Natural killer cell (primary cell): ENCODE results near the gene SEMA4B. TPM values are rescaled to one million over a fixed set of nuclear protein-coding genes. Genes with fewer than 3 reads are reported as not detected.
"Not testable (repeated sequence)": the region's sequence is repeated elsewhere in the genome, so short reads cannot be mapped to it uniquely, and the experiment has no call there.

ENCODE experiments used
- ATAC-seq, 3 donors: fragments of 150-1000 bp in 2 of 3; fragments of 200-7000 bp in 1 of 3; cut with Tn5 transposase; 1 replicate in 1 of 3; 2 replicates in 2 of 3; pipeline ENCODE4 v1.10.0; 2021; ENCODE audit warnings: mild to moderate bottlenecking in 2 of 3, moderate library complexity in 2 of 3
- DNase-seq, 2 donors: peaks; one replicate each; pipeline versions ENCODE4 v3.0.0 to v3.0.0-alpha.2; 2013 to 2021; ENCODE audit warnings: mixed read lengths in 1 of 2
- H3K27ac ChIP-seq: one replicate; pipeline ENCODE4 v1.5.1; 2013; ENCODE audit warnings: mild to moderate bottlenecking, low read length
- H3K27me3 ChIP-seq: one replicate; pipeline ENCODE4 v1.6.1; 2013; ENCODE audit warnings: low read length; ENCODE audit not compliant: control insufficient read depth, insufficient read depth
- H3K36me3 ChIP-seq: one replicate; pipeline ENCODE4 v1.6.1; 2013; ENCODE audit warnings: low read length; ENCODE audit not compliant: control insufficient read depth, insufficient read depth
- H3K4me1 ChIP-seq: one replicate; pipeline ENCODE4 v1.6.1; 2013; ENCODE audit warnings: low read length; ENCODE audit not compliant: control insufficient read depth, insufficient read depth
- H3K4me3 ChIP-seq: one replicate; pipeline ENCODE4 v1.5.1; 2013; ENCODE audit warnings: low read length
- H3K9me3 ChIP-seq: one replicate; pipeline ENCODE4 v1.6.1; 2013; ENCODE audit warnings: low read length; ENCODE audit not compliant: control insufficient read depth, insufficient read depth
- H3K27ac Mint-ChIP-seq, 2 donors: one replicate each; pipeline ENCODE4 v1.8.0; 2022; ENCODE audit warnings: mild to moderate bottlenecking in 2 of 2, mixed read lengths in 2 of 2, moderate library complexity in 1 of 2
- H3K27me3 Mint-ChIP-seq, 2 donors: one replicate each; pipeline ENCODE4 v1.8.0; 2022; ENCODE audit warnings: low read depth in 2 of 2, mixed read lengths in 2 of 2
- H3K36me3 Mint-ChIP-seq: one replicate; pipeline ENCODE4 v1.8.0; 2022; ENCODE audit warnings: mixed read lengths
- H3K4me1 Mint-ChIP-seq, 2 donors: one replicate each; pipeline ENCODE4 v1.8.0; 2022; ENCODE audit warnings: mixed read lengths in 2 of 2
- H3K4me3 Mint-ChIP-seq: one replicate; pipeline ENCODE4 v1.8.0; 2022; ENCODE audit warnings: mild to moderate bottlenecking, moderate library complexity, mixed read lengths
- H3K9me3 Mint-ChIP-seq, 2 donors: one replicate each; pipeline ENCODE4 v1.8.0; 2022; ENCODE audit warnings: mixed read lengths in 2 of 2
- CTCF ChIP-seq: fragments of 200-600 bp; IDR thresholded peaks from one replicate; pipeline ENCODE4 v1.8.0; 2022; ENCODE audit warnings: antibody characterized with exemption
- whole genome bisulfite sequencing: methylation state at CpG from one replicate; pipeline ENCODE4 v1.1.7; 2013; ENCODE audit warnings: missing lambda C conversion rate; ENCODE audit not compliant: insufficient coverage; 5-methylcytosine and 5-hydroxymethylcytosine counted together
- intact Hi-C: fragments of 100-400 bp; cut with micrococcal nuclease; formaldehyde crosslinking; loops from one replicate; pipeline ENCODE4 v1.14.2; 2022
- total RNA-seq, 4 donors: library from RNA; stranded (reverse); fragments of 120-200 nt in 1 of 4; gene quantifications; one replicate each; pipeline versions ENCODE4 v1.2.3 to v1.2.4, GENCODE V29; 2013 to 2022

Gene SEMA4B
- total RNA-seq, 3 donors from 2014 or later (not counting 1 experiment from before 2014, with no cell fraction given), result 13.1 to 28.1 (median 25.0) TPM

GRCh38 chr15:90184786-90185704, 16.1 kb upstream of the SEMA4B start:
- H3K4me1 Mint-ChIP-seq, result peaks cover 6 to 7% of the 10 kb centered on the region in 2 donors
- H3K9me3 Mint-ChIP-seq, result no peaks in the 10 kb centered on the region
- DNase-seq (peak; percentile 38 to 72), ATAC-seq (peak; percentile 77 to 85 (median 84))
- no peaks in the 10 kb centered on the region for H3K36me3 ChIP-seq
- 3% methylated on average over 65 of the region's 67 CpGs for WGBS
- no peaks in the 10 kb centered on the region for H3K36me3 Mint-ChIP-seq
- no peak for TF ChIP-seq CTCF
- H3K9me3 ChIP-seq, result no peaks in the 10 kb centered on the region
- intact Hi-C loops, result no loop called here
- no peaks in the 10 kb centered on the region for H3K27me3 ChIP-seq
- H3K4me3 ChIP-seq, result peak overlapping the region; percentile 51
- peak overlapping the region; percentile 87 for H3K4me3 Mint-ChIP-seq
- H3K27me3 Mint-ChIP-seq, result no peaks in the 10 kb centered on the region
- H3K27ac Mint-ChIP-seq, result peak overlapping the region in 1 of 2 donors; percentile 75
- peaks cover 40% of the 10 kb centered on the region for H3K4me1 ChIP-seq
- H3K27ac ChIP-seq, result peak overlapping the region; percentile 59

- Histone ChIP-seq H3K4me1 (peaks cover 63% of the 10 kb centered on the region), H3K4me3 (no peak overlapping the region), H3K27me3 (no peaks in the 10 kb centered on the region), H3K36me3 (no peaks in the 10 kb centered on the region), H3K27ac (no peak overlapping the region), H3K9me3 (no peaks in the 10 kb centered on the region)
- no peak for ATAC-seq
- DNase-seq, result no peak
- Mint-ChIP-seq H3K27ac (no peak overlapping the region), H3K36me3 (no peaks in the 10 kb centered on the region), H3K27me3 (no peaks in the 10 kb centered on the region), H3K4me1 (peaks cover 13 to 22% of the 10 kb centered on the region in 2 donors), H3K9me3 (no peaks in the 10 kb centered on the region), H3K4me3 (no peak overlapping the region)
- TF ChIP-seq CTCF, result no peak
- intact Hi-C loops, result no loop called here
- 89% methylated on average over 7 of the region's 8 CpGs for WGBS
These were observed 13.8 kb upstream of the SEMA4B start for GRCh38 chr15:90187257-90187868.

- H3K9me3 Mint-ChIP-seq, H3K9me3 ChIP-seq, ATAC-seq, H3K4me3 Mint-ChIP-seq, intact Hi-C loops, H3K36me3 ChIP-seq, H3K27me3 Mint-ChIP-seq, H3K27ac Mint-ChIP-seq, H3K4me3 ChIP-seq, DNase-seq, H3K27me3 ChIP-seq, H3K36me3 Mint-ChIP-seq: not testable (repeated sequence)
- Histone ChIP-seq H3K4me1 (peaks cover 69% of the 10 kb centered on the region), H3K27ac (peak overlapping the region; percentile 8)
- WGBS, result 94% methylated on average over 7 of the region's 7 CpGs
- H3K4me1 Mint-ChIP-seq, result peaks cover 16 to 27% of the 10 kb centered on the region in 2 donors
These were observed 13.1 kb upstream of the SEMA4B start for GRCh38 chr15:90188065-90188464.
